Measurements from ENCODE around the gene IFIT2. TPM values are rescaled to one million over a fixed set of nuclear protein-coding genes. Genes with fewer than 3 reads are reported as not detected.

IFIT2 gene
- polyA plus RNA-seq, 1 of the 3 experiments (the other 2 are of a cell fraction): 0.99 TPM

DNA sequence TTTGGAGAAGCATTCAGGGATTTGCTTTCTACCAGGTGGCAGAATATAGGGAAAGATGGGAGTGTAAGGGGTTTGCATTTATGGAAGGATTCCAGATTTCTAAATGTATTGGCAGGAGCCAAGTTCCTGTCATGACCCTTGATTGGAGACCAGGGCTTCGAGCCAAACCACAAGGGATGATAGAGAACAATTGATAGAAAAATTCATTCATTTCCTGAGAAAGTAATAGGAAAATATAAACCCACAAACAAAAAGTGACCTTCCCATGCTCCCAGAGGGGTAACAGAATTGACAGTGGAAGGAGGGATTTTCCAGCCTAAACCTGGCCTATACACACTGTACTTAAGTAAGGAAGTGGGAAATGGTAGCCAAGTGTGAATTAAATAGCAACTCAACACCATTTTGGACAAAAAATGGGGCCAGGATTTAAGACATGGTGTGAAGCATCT is 22.4 kb upstream of the IFIT2 start:
- Histone ChIP-seq H3K36me3 (replicated peaks in 1 of 2; ENCODE audit: control insufficient read depth in 1 of 2, insufficient read depth in 2 of 2, low read length in 1 of 2) (no peaks in the 10 kb centered on the region), H3K4me3 (ENCODE audit: low read depth in 2 of 2, low read length in 1 of 2) (no peak overlapping the region), H3F3A (replicated peaks; ENCODE audit: insufficient read depth) (peaks cover 45% of the 10 kb centered on the region), H3K79me2 (ENCODE audit: insufficient read depth) (no peaks in the 10 kb centered on the region), H3K9ac (peak overlapping the region; percentile 20; the same call in 1 of the 2 replicates), H4K20me1 (ENCODE audit: insufficient read depth) (no peaks in the 10 kb centered on the region), H3K9me2 (no peaks in the 10 kb centered on the region), H3K27ac (ENCODE audit: low read depth in 2 of 2, low read length in 1 of 2) (peak overlapping the region; percentile 95 to 97), H3K27me3 (ENCODE audit: insufficient read depth) (no peaks in the 10 kb centered on the region), H3K4me1 (ENCODE audit: control insufficient read depth in 1 of 2, insufficient read depth in 2 of 2, low read depth in 1 of 2, low read length in 1 of 2) (peaks cover 47 to 54% of the 10 kb centered on the region in 2 experiments), H3K4me2 (peak overlapping the region; percentile 22; the same call in 1 of the 2 replicates), H2AFZ (ENCODE audit: low read depth) (no peak overlapping the region), H3K9me3 (no peaks in the 10 kb centered on the region)
- ChIA-PET CTCF (interaction anchor here (1.3 kb wide), 1 partner anchor 90 kb away, joined by 8 read pairs; no protein-coding TSS in a partner anchor), POLR2A (no interaction called here)
- DNase-seq: no peak
- 12% methylated on average over 1 of the region's 1 CpG for WGBS (ENCODE audit: low lambda C conversion rate)
- TF ChIP-seq TCF12 (IDR thresholded peaks at IDR 0.05): peak; percentile 90
- TF ChIP-seq FOXJ3 (CRISPR knock-in tag; IDR thresholded peaks at IDR 0.05): no peak
- TF ChIP-seq, protein P1, sequence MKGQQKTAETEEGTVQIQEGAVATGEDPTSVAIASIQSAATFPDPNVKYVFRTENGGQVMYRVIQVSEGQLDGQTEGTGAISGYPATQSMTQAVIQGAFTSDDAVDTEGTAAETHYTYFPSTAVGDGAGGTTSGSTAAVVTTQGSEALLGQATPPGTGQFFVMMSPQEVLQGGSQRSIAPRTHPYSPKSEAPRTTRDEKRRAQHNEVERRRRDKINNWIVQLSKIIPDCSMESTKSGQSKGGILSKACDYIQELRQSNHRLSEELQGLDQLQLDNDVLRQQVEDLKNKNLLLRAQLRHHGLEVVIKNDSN (IDR thresholded peaks at IDR 0.05; ENCODE audit: borderline replicate concordance, low read depth): no peak
- TF ChIP-seq TEAD4 (IDR thresholded peaks at IDR 0.05; ENCODE audit: borderline replicate concordance, insufficient read depth): peak; percentile 84
- no peak for TF ChIP-seq MAX (IDR thresholded peaks at IDR 0.05; ENCODE audit: low read depth)
- no peak for TF ChIP-seq SMC3 (IDR thresholded peaks at IDR 0.05; ENCODE audit: low read depth, low read length)
- TF ChIP-seq, protein P2, sequence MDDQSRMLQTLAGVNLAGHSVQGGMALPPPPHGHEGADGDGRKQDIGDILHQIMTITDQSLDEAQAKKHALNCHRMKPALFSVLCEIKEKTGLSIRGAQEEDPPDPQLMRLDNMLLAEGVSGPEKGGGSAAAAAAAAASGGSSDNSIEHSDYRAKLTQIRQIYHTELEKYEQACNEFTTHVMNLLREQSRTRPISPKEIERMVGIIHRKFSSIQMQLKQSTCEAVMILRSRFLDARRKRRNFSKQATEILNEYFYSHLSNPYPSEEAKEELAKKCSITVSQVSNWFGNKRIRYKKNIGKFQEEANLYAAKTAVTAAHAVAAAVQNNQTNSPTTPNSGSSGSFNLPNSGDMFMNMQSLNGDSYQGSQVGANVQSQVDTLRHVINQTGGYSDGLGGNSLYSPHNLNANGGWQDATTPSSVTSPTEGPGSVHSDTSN (IDR thresholded peaks at IDR 0.05): peak; percentile 93
- no peak for TF ChIP-seq RFX5 (IDR thresholded peaks at IDR 0.05; ENCODE audit: low read length)
- TF ChIP-seq MEF2A (IDR thresholded peaks at IDR 0.05; ENCODE audit: borderline replicate concordance, low read depth): peak; percentile 40; the same call in 1 of the 2 replicates
- no peak for TF ChIP-seq EZH2phosphoT487 (IDR thresholded peaks at IDR 0.05; ENCODE audit: borderline replicate concordance, low read depth)
- TF ChIP-seq FOSL2 (IDR thresholded peaks at IDR 0.05; ENCODE audit: borderline replicate concordance, low read depth): peak; percentile 36; the same call in 1 of the 2 replicates
- no peak for TF ChIP-seq USF2 (IDR thresholded peaks at IDR 0.05; ENCODE audit: borderline replicate concordance, low read depth, low read length)
- no peak for TF ChIP-seq NRF1 (IDR thresholded peaks at IDR 0.05; ENCODE audit: low read depth, low read length)
- TF ChIP-seq SIN3A (IDR thresholded peaks at IDR 0.05; ENCODE audit: borderline replicate concordance, low read depth, low read length): no peak
- TF ChIP-seq EP300 (IDR thresholded peaks at IDR 0.05; ENCODE audit: borderline replicate concordance in 1 of 2, low read depth in 1 of 2, low read length in 1 of 2): peak; percentile 53 to 86
- TF ChIP-seq RXRA (IDR thresholded peaks at IDR 0.05; ENCODE audit: borderline replicate concordance, low read depth): peak; percentile 86
- TF ChIP-seq, protein P3, sequence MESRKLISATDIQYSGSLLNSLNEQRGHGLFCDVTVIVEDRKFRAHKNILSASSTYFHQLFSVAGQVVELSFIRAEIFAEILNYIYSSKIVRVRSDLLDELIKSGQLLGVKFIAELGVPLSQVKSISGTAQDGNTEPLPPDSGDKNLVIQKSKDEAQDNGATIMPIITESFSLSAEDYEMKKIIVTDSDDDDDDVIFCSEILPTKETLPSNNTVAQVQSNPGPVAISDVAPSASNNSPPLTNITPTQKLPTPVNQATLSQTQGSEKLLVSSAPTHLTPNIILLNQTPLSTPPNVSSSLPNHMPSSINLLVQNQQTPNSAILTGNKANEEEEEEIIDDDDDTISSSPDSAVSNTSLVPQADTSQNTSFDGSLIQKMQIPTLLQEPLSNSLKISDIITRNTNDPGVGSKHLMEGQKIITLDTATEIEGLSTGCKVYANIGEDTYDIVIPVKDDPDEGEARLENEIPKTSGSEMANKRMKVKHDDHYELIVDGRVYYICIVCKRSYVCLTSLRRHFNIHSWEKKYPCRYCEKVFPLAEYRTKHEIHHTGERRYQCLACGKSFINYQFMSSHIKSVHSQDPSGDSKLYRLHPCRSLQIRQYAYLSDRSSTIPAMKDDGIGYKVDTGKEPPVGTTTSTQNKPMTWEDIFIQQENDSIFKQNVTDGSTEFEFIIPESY (IDR thresholded peaks at IDR 0.05; ENCODE audit: borderline replicate concordance, low read depth): peak; percentile 74; the same call in 1 of the 2 replicates
- 0 out of 2 replicates have a peak, but pooled peaks have one; percentile 34 for TF ChIP-seq FOXM1 (IDR thresholded peaks at IDR 0.05; ENCODE audit: low read depth)
- TF ChIP-seq RAD21 (IDR thresholded peaks at IDR 0.05; ENCODE audit: low read length): no peak
- no peak for TF ChIP-seq GABPA (IDR thresholded peaks at IDR 0.05; ENCODE audit: low read depth)
- peak; percentile 45; the same call in 1 of the 2 replicates for TF ChIP-seq POLR2AphosphoS5 (IDR thresholded peaks at IDR 0.05; ENCODE audit: low read depth, low read length)
- TF ChIP-seq MXI1 (IDR thresholded peaks at IDR 0.05; ENCODE audit: low read depth, low read length): no peak
- TF ChIP-seq IRF3 (IDR thresholded peaks at IDR 0.05; ENCODE audit: low read depth, low read length): no peak
- no peak for TF ChIP-seq CTCF (IDR thresholded peaks at IDR 0.05)
- TF ChIP-seq CHD2 (IDR thresholded peaks at IDR 0.05; ENCODE audit: low read length, partially characterized antibody): no peak
- no peak for TF ChIP-seq ELF1 (IDR thresholded peaks at IDR 0.05)
